KBM-7 (cell line): ENCODE results near the gene GPSM1.

Experiments used
- DNase-seq: peaks from one replicate; pipeline ENCODE4 v3.0.0-alpha.2; 2015
- in situ Hi-C: fragments of 300-500 bp; cut with MboI; formaldehyde crosslinking; loops from 2 replicates; pipeline ENCODE4 v1.14.3; 2020; ENCODE audit warnings: low sequenced_read_pairs, low pct_unique_long_range_greater_than_20kb, mixed read lengths

The GPSM1 gene, protein sequence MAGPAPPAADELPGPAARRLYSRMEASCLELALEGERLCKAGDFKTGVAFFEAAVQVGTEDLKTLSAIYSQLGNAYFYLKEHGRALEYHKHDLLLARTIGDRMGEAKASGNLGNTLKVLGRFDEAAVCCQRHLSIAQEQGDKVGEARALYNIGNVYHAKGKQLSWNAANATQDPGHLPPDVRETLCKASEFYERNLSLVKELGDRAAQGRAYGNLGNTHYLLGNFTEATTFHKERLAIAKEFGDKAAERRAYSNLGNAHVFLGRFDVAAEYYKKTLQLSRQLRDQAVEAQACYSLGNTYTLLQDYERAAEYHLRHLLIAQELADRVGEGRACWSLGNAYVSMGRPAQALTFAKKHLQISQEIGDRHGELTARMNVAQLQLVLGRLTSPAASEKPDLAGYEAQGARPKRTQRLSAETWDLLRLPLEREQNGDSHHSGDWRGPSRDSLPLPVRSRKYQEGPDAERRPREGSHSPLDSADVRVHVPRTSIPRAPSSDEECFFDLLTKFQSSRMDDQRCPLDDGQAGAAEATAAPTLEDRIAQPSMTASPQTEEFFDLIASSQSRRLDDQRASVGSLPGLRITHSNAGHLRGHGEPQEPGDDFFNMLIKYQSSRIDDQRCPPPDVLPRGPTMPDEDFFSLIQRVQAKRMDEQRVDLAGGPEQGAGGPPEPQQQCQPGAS

DNA sequence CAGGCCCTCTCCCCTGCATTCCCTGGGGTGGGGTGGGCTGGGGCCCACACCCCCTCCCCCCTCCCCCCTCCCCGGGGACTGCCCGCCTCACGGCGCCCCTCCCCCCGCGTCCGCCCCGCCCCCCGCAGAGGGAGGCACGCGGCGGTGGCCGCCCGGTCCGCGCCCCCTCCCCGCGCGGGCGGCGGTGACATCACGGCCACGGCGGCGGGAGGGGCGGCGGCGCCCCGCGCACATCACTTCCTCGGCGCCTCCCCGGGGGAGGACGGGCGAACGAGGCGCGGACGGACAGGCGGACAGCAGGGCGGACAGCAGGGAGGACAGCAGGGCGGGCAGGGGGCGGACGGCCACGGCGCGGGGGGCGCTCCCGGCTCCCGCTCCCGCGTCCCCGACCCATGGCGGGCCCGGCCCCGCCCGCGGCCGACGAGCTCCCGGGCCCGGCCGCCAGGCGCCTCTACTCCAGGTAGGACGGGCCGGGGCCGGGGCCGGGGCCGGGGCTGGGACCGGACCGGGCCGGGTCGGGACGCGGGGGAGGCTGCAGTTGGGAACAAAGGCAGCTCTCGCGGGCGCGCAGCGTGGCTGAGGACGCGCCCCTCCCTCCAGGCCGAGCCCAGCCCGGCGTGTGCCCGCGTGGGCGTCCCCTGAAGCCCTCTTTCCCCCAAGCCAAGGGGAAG, at the start of gene GPSM1:
Gene GPSM1, plus strand, starts transcription at position 236 of the 671 bp plus-strand sequence. Its CDS starts 157 bp downstream, at position 393.
- in situ Hi-C loops: no loop called here
- DNase-seq: no peak

DNA sequence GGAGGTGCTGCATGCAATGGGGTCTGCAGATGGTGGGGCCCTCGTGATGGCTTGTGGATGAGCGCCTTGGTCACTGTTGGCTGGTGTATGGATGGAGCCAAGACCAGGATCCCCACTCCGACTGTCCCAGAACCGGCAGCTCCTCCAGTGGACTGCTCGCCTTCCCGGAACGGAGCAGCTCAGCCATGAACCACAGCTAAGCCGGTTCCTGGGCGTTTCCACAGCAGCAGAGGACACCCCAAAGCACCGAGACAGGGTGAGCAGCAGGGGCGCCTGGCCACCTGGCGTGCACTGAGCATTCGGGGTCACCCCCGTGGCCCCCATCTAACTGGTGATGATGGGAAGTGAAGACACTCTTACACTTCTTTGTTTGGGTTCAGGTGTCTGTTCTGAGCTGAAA, 49.6 kb upstream of the GPSM1 start:
- DNase-seq: no peak
- in situ Hi-C loops: loop anchor here (10.0 kb wide), 1 partner anchor 103 kb away; no protein-coding TSS in a partner anchor

DNA sequence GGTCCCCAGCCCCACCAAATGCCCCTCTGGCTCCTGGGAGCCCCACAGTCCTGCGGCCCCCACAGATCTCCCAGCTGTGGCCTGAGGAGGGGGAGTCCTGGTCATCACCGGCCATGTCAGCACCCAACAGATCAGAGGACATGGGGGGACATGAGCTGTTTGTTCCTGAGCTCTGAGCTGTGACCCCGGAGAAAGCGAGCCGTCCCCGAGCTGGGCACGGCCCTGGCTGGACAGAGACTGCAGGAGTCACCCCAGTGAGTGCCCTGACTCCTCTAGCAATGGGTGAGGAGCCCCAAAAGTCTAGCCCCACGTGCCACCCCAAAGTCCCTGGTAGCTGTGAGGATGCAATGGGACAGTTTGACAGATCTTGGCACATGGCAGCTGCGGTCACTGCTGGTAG, 49.1 kb upstream of the GPSM1 start:
- in situ Hi-C loops: loop anchor here (10.0 kb wide), 1 partner anchor 103 kb away; no protein-coding TSS in a partner anchor
- no peak for DNase-seq

DNA sequence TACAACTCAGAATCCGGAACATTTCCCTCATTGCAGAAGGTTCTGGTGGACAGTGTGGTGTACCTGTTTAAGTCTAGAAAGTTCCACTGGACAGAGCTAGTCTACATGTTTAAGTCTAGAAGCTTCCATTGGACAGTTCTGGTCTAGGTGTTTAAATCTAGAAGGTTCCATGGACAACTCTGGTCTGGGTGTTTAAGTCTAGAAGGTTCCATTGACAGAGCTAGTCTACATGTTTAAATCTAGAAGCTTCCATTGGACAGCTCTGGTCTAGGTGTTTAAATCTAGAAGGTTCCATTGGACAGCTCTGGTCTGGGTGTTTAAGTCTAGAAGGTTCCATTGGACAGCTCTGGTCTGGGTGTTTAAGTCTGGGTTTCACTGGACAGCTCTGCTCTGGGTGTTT, 48.4 kb upstream of the GPSM1 start:
- no peak for DNase-seq
- in situ Hi-C loops: loop anchor here (10.0 kb wide), 1 partner anchor 104 kb away; no protein-coding TSS in a partner anchor

DNA sequence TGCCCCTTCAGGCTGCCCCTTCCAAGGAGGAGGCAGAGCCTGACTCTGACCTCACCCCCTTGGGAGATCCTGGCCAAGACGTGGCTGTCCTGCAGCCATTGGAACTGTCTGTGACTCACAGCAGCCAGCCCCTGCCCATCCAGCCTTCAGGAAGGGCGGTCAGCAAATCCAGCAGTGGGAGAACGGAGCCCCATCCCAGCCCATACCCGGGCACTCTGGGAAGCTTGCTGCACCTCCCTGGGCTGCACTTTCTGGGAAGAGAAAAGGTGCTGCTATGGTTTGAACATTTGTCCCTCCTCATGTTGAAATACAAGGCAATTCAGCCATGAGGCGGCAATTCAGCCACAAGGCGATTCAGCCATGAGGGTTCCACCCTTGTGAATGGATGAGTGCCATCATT, 47.9 kb upstream of the GPSM1 start:
- no peak for DNase-seq
- in situ Hi-C loops: loop anchor here (10.0 kb wide), 1 partner anchor 105 kb away; no protein-coding TSS in a partner anchor

DNA sequence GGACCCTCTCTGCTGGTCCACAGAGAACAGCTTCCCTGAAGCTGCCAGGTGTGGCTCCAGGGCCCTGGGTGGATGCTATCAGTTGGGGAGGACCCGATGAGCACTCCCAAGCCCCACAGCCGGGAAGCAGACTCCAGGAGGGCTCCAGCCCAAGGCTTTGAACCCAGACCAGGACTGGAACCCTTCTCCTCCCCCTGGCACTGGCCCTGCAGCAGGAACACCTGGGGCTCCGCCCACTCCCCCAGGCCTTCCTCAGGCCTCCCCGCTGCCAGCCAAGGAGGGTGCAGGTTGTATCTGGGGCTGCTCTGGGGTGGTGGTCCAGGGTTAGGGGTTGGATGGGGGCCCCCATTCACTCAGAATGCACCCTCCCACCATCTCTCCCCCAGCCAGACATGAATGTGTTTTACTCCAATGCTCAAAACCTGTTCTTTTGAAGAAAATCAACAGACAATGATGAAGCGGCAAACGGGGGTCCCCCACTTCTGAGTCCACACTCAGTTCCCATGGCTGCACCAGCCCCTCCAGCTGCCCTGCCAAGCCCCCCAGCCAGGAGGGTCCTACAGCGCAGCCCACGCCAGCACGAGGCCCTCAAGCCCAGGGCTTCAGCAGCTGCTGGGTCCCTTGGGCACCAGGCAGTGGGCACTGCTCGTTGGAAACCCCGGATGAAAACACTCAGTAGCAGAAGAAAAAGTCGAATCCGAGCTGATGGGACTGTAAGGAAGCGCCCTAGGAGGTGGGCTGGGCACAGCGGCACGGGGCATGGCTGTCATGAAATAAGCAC, 46.6 kb upstream of the GPSM1 start:
- no peak for DNase-seq
- in situ Hi-C loops: no loop called here

DNA sequence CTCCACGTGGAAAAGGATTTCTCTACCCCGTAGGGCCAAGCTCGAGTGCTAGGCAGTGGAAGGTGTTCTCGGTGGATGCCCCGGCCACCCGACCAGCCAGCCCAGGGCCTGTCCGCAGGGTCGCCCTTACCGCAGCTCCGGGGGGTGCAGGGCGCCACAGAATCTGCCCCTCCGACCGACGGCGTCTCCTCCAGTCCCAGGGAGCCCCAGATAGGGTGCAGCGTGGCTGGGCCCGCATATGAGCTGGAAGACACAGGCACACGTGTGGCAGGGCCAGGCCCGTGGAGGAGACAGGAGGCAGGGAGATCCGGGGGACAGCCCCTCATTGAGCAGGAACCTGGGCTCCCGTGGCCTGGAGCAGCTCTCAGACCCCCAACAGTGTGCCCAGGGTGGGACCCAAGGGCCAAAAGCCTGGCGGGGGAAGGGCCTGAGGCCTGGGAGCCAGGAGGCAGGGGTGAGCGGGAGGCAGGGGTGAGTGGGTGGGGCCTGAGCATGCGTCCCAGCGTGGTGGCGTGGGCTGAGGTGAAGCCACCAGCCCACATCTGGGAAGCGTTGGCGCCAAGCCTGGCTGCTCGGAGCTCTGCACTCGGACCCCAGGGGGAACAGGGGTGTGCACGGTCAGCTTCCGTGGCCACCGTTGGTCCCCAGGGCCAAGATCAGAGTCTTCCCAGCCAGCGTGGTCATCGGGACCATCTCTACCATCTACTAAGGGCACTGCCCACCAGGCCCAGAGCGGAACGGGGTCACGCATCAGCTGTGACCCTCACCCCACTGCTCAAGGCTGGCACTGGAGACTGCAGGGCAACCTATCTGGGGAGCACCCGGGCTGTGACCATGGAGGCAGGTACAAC, 45.7 kb upstream of the GPSM1 start:
- in situ Hi-C loops: no loop called here
- no peak for DNase-seq

DNA sequence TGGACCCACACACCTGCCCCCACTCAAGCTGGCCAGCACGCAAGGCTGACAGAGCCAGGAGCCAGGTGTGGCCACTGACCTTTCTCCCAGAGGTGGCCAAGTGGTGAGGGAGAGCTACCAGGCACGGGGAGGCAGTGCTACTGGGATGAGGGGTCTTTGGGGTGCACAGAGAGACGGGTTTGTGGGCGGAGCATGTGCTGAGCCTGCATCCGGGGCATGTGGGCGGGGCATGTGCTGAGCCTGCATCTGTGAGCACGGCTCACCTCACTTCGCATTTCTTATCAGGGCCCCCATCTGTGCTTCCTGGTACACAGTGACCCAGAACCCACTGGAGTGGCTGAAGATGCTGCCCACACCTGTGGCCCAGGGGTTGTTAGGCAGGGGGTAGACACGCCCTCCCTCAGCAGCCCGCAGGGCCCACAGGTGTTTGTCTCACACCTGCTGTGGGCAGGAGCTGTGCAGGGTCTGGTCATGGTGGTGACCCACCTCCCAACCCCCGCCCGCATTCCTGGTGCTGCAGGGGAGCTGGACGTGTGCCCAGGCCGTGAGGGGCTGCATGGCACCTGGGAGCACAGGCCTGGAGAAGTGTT, 45.0 kb upstream of the GPSM1 start:
- no peak for DNase-seq
- in situ Hi-C loops: no loop called here

DNA sequence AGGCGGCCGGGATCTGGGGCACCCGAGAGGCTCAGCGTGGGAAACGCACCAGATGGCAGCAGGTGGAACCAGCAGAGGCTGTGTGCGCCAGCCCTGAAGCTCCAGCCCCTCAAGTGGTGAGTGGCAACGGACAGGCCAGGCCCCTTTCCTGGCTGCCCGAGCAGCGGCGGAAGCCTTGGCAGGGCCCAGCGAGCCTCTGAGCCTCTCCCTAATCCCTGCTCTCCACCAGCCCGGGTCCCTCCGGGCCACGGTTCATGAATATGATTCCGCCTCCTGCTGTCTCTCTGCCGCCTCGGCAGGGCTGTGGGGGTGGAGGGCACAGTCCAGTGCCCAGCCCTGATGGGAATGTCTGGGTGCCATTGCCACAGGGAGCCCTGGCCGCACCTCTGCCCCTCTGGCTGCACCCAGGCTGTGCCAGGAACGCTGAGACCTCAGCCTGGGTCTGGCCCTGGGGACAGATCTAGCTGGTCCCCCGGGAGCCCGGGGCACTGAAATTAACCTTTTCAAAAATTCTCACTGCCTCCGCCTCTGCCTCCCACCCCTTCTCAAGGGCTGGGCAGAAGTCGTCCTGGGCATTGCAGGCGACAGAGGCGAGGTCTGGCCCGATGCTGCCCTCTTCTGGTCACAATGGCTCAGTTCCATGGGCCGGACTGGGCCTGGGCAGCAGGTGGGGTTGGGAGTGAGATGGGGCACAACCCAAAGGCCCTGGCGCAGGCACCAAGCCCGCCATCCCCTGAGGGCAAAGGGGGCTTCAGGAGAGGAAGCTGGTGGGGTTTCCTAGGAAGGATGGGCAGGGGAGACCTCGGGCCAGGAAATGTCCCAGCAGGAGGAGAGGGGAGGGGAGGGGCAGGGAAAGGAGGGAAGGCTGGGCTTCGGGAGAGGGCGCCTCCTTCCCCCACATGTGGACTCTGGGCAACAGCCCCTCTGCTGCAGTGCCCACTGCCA, 43.8 kb upstream of the GPSM1 start:
- DNase-seq: peak; percentile 88
- in situ Hi-C loops: no loop called here

DNA sequence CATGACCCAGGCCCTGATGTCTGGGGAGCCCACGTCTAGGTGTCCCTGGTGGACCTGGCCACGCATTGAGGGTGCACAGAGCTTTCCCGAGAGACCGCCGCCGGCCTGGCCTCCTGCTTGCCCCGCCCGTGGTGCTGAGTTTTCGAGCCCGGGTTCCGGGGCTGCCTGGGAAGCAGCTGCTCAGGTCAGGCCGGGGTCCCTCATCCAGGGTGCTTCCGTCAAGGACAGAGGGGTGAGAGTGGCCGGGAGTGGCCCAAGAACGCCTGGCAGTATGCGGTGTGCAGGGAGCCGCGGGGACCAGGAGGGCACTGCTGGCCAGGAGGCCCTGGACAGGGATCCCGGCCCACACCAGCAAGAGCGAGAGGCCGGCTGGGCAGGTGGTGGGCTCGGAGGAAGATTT, 43.0 kb upstream of the GPSM1 start:
- in situ Hi-C loops: no loop called here

DNA sequence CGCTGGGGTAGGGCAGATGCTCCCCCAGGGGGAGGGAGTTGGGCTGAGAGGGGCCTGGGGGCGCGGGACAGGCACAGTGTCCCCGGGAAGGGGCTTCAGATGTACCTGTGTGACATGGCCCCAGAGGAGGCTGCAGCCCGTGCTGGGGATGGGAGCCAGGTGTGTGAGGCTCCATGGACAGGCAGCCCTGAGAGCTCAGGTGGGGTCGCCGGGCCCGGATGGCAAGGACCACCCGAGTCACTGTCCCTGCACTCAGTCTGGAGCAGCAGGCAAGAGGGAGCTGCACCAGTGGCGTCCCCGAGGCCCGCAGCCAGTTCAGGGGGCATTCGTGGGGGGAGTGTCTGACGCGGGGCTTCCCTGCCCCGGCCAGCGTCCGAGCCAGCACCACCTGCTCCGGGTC, 42.4 kb upstream of the GPSM1 start:
- in situ Hi-C loops: no loop called here
- no peak for DNase-seq

More for the DNA sequence above, 43.0 kb upstream of the GPSM1 start:
- DNase-seq: no peak

DNA sequence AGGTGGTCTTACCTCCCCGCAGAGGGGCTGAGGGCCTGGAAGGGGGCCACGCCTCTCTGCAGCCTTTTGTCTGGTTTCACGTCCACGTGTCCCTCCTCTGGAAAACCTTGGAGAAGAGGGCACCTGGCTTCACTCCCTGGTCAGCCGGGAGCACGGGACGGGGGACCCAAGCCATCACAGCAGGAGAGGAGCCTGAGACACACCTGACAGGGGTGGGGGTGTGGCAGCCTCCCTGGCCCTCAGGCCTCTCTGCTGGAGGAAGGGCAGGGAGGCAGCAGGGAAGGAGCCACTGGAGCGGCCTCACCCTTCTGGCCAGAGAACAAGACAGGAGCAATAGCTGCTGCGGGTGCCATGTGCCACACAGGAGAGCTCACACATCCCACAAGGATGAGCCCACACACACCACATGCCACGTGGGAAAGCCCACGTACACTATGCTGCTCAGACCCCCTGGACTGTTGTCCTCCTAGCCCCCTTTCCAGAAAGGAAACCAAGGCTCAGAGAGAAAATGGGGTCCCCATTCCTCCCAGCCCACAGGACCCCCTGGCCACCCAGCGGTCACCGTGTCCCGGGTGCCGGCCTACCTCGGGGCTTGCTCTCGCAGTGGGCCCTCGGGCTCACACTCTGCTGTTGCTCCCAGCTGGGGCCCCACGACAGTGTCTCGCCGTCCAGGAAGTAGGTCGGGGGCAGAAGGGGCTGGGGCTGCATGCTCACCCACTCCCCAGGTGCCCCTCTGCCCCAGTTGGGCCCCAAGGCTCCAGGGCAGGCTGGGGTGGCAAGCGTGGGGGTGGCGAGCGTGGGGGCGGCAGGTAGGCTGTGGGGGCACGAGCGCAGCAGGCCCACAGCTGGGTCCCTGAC, 41.6 kb upstream of the GPSM1 start:
- in situ Hi-C loops: no loop called here

DNA sequence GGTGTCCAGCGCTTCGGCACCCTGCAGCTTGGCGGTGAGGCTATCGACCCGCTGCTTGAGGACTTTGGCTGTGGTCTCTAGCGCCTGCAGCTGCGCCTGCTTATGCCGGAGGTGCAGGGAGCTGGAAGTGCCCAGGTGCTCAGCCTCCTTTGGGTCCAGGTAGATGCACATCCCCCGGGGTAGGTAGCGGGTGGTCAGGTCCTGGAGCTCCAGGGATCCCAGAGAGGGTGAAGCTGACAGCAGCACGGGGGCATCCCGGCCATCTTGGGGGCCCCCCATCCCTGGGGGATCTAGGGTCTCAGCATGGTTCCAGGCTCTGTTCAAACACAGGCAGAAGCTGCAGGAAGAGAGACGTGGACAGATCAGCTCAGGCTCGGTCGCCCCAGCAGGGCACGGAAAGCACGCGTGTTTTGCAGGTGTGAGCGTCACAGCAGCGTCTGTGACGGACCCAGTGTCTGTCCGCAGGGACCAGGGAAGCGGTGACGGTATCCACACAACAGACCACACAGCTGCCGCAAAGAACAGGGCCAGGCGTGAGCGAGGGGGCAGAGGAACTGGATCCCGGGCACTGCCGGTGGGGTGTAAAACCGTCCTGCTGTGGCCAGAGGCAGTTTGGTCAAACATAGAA, 40.9 kb upstream of the GPSM1 start:
- in situ Hi-C loops: no loop called here

More for the DNA sequence above, 41.6 kb upstream of the GPSM1 start:
- DNase-seq: no peak

DNA sequence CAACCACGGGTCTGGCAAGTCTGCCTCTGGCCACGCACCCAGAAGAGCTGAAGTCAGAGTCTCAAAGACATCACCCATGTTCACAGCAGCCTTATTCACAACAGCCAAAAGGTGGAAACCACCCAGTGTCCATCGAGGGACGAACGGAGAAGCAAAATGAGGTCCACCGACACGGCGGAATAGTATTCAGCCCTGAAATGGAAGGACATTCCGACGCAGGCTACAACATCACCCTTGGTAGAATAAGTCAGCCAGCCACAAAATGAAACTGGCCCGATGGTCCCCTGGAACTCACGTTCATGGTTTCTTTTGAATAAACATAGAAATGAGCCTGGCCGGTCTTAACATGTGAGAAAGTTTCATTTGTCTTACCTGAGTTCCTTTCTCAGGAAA, 40.4 kb upstream of the GPSM1 start:
- no peak for DNase-seq
- in situ Hi-C loops: no loop called here

More for the DNA sequence above, 40.9 kb upstream of the GPSM1 start:
- no peak for DNase-seq

DNA sequence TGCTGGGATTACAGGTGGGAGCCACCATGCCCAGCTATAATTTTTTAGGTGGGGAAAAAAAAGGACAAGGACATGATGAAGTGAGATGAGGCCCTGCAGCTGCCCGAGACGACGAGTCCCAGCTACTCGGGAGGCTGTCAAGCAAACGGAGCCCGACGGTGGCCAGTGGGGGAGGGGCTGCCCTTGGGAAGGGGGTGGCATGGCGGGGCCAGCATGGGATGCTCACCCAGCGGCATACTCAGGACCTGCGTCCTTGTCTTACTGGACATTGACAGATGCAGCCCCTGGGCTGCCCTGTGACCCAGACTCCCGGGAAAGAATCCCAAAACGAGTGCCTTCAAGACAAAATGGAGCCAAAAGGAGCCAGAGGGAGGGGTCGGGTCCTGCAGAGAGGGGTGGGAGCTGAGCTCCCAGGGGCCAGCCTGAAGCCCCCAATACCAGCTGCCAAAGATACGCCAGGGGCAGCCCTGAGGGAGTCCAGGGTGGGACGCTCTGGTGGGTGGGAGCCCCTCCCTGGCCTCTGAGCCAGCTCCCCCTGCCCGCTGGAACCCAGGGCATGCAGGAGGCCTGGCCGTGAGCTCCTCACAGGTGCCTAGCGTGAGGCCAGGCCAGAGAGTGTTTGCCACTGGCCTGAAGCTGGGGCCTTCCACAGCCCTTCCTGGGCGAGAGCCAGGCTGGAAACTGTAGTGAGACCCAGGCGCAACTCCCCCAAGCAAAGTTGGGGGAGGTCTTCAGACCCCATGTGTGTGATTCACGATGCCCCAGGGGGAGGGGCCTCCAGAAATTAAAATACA, 39.2 kb upstream of the GPSM1 start:
- in situ Hi-C loops: no loop called here
- no peak for DNase-seq
